ENCODE data around the gene MYO16. TPM values are rescaled to one million over a fixed set of nuclear protein-coding genes. Genes with fewer than 3 reads are reported as not detected.

The MYO16 gene
- total RNA-seq, 1 donor from 2014 or later, result 22.0 TPM

DNA sequence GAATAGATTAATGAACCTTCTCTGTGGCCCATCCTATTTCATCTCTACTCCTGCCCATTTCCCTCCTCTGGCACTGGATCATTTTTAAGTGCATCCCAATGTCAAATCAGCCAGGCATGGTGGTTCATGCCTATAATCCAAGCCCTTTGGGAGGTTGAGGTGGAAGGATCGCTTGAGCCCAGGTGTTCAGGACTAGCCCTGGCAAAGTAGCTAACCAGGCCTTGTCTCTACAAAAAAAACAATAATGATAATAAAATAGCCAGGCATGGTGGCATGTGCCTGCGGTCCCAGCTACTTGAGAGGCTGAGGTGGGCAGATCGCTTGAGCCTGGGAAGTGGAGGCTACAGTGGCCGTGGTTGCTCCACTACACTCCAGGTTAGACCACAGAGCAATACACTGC is 517.0 kb downstream of the MYO16 start:
- TF ChIP-seq, protein P1, sequence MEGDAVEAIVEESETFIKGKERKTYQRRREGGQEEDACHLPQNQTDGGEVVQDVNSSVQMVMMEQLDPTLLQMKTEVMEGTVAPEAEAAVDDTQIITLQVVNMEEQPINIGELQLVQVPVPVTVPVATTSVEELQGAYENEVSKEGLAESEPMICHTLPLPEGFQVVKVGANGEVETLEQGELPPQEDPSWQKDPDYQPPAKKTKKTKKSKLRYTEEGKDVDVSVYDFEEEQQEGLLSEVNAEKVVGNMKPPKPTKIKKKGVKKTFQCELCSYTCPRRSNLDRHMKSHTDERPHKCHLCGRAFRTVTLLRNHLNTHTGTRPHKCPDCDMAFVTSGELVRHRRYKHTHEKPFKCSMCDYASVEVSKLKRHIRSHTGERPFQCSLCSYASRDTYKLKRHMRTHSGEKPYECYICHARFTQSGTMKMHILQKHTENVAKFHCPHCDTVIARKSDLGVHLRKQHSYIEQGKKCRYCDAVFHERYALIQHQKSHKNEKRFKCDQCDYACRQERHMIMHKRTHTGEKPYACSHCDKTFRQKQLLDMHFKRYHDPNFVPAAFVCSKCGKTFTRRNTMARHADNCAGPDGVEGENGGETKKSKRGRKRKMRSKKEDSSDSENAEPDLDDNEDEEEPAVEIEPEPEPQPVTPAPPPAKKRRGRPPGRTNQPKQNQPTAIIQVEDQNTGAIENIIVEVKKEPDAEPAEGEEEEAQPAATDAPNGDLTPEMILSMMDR (IDR thresholded peaks at IDR 0.05; ENCODE audit: partially characterized antibody, unreplicated experiment), result no peak
- Mint-ChIP-seq H3K27me3 (ENCODE audit: unreplicated experiment) (no peaks in the 10 kb centered on the region), H3K27ac (ENCODE audit: unreplicated experiment) (no peak overlapping the region), H3K9me3 (ENCODE audit: unreplicated experiment) (peaks cover 4% of the 10 kb centered on the region), H3K4me1 (ENCODE audit: low read depth, unreplicated experiment) (peaks cover 17% of the 10 kb centered on the region), H3K4me3 (ENCODE audit: unreplicated experiment) (no peak overlapping the region), H3K36me3 (ENCODE audit: unreplicated experiment) (peaks cover 8% of the 10 kb centered on the region)
- no peak for DNase-seq

DNA sequence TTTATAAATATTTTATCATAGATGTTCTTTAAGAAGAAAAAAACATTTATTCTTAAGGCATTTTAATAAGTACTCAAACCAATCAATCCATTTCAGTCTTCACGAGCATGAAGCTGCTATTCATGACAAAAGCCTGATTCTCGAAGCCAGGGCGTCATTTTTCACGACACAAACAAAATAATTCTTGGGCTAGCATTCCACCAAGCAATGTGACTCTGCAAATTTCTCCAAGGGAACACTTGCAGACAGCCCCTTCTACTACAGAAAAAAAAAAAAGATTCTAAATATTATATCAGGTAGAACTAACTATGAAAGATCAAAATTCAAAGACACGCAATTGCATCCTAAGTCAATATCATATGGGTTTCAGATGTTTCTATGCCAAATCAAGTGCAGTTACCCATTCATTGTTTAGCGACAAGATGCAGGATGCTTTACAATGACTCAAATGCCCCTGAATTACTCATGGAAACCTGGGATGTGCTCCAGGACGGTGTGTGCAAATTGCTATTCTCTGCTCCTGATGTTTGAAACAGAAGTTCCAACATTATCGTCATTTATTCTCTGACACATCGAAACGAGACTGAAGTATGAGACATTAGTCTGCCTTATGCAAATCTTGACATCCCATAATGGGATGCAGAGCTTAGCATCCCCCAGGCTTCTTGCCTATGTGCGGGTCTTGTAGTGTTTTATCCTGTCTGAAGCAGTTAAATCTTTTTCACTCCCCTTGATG is 517.7 kb downstream of the MYO16 start:
- Mint-ChIP-seq H3K27me3 (ENCODE audit: unreplicated experiment) (no peaks in the 10 kb centered on the region), H3K27ac (ENCODE audit: unreplicated experiment) (no peak overlapping the region), H3K36me3 (ENCODE audit: unreplicated experiment) (peaks cover under 1% of the 10 kb centered on the region), H3K4me1 (ENCODE audit: low read depth, unreplicated experiment) (peaks cover 17% of the 10 kb centered on the region), H3K4me3 (ENCODE audit: unreplicated experiment) (no peak overlapping the region), H3K9me3 (ENCODE audit: unreplicated experiment) (peaks cover 4% of the 10 kb centered on the region)
- TF ChIP-seq, protein P1 (IDR thresholded peaks at IDR 0.05; ENCODE audit: partially characterized antibody, unreplicated experiment), result no peak
- DNase-seq, result no peak

DNA sequence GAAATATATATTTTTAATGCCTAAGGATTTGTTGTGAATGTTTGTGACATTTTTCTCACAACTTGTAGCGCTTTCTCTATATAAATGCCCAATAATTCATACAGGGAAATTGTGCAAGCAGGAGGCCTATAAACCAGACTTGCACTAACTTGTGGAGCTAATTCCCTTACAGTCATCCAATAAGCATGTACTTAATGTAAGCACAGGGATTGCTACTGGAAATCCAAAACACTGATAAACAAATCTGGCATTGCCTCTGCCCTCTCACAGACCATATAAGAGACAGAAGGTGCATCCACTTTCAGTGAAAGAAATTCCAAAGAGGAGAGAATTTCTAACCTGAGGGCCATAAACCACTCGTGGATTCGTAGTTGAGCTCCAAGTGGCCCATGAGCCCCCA is 518.8 kb downstream of the MYO16 start:
- peaks cover 17% of the 10 kb centered on the region for H3K4me1 Mint-ChIP-seq (ENCODE audit: low read depth, unreplicated experiment)
- DNase-seq, result no peak
- no peaks in the 10 kb centered on the region for H3K27me3 Mint-ChIP-seq (ENCODE audit: unreplicated experiment)
- H3K27ac Mint-ChIP-seq (ENCODE audit: unreplicated experiment), result no peak overlapping the region
- TF ChIP-seq, protein P1 (IDR thresholded peaks at IDR 0.05; ENCODE audit: partially characterized antibody, unreplicated experiment), result no peak
- H3K4me3 Mint-ChIP-seq (ENCODE audit: unreplicated experiment), result no peak overlapping the region
- H3K36me3 Mint-ChIP-seq (ENCODE audit: unreplicated experiment), result no peaks in the 10 kb centered on the region
- peaks cover 4% of the 10 kb centered on the region for H3K9me3 Mint-ChIP-seq (ENCODE audit: unreplicated experiment)

DNA sequence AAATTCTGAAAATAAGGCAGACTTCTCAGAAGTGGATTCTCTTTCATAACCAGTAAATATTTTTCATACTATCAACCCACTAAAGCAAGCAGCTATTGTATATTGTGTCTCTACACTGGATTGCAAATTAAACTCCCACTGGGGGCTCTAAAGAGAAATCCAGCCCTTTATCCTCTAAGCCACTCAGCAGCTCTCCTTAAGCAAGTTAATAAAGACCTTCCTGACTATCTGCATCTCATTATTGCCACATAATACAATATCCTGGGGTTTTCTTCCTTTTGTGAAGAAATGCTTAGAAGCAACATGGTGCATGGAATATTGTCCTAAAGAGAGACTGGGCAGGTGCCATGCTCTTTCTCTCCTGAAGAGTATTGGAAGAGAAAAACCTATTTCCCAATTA is 521.3 kb downstream of the MYO16 start:
- Mint-ChIP-seq H3K27me3 (ENCODE audit: unreplicated experiment) (no peaks in the 10 kb centered on the region), H3K27ac (ENCODE audit: unreplicated experiment) (no peak overlapping the region), H3K4me3 (ENCODE audit: unreplicated experiment) (no peak overlapping the region), H3K4me1 (ENCODE audit: low read depth, unreplicated experiment) (peaks cover 18% of the 10 kb centered on the region), H3K36me3 (ENCODE audit: unreplicated experiment) (no peaks in the 10 kb centered on the region), H3K9me3 (ENCODE audit: unreplicated experiment) (peaks cover 6% of the 10 kb centered on the region)
- TF ChIP-seq, protein P1 (IDR thresholded peaks at IDR 0.05; ENCODE audit: partially characterized antibody, unreplicated experiment), result no peak
- no peak for DNase-seq

DNA sequence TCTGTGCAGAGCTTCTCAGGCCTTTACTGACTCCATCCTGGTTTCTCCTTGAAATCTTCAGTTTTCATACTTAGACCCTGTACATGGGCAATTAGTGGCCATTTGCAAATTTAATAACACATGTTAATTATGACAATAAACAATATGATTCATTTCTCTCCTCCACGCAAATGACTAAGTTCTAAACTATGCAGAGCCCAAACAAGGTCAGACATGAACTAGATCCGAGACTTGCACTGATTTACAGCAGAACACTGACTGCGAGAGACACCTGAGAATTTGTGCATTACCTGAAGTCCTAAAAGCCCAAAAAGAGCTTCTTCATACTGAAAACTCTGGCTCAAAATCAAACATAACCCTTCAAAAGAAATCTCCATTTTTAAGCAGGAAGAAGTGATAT is 521.8 kb downstream of the MYO16 start:
- H3K4me3 Mint-ChIP-seq (ENCODE audit: unreplicated experiment), result no peak overlapping the region
- TF ChIP-seq, protein P1 (IDR thresholded peaks at IDR 0.05; ENCODE audit: partially characterized antibody, unreplicated experiment), result no peak
- no peaks in the 10 kb centered on the region for H3K27me3 Mint-ChIP-seq (ENCODE audit: unreplicated experiment)
- no peaks in the 10 kb centered on the region for H3K36me3 Mint-ChIP-seq (ENCODE audit: unreplicated experiment)
- no peak for DNase-seq
- no peak overlapping the region for H3K27ac Mint-ChIP-seq (ENCODE audit: unreplicated experiment)
- H3K9me3 Mint-ChIP-seq (ENCODE audit: unreplicated experiment), result peaks cover 6% of the 10 kb centered on the region
- H3K4me1 Mint-ChIP-seq (ENCODE audit: low read depth, unreplicated experiment), result peaks cover 18% of the 10 kb centered on the region
